ENCODE results near the gene MCTP2. TPM values are rescaled to one million over a fixed set of nuclear protein-coding genes. Genes with fewer than 3 reads are reported as not detected.

Gene MCTP2
- total and polyA plus RNA-seq, 9 donors = 0.33 to 1.7 (median 0.61) TPM

DNA sequence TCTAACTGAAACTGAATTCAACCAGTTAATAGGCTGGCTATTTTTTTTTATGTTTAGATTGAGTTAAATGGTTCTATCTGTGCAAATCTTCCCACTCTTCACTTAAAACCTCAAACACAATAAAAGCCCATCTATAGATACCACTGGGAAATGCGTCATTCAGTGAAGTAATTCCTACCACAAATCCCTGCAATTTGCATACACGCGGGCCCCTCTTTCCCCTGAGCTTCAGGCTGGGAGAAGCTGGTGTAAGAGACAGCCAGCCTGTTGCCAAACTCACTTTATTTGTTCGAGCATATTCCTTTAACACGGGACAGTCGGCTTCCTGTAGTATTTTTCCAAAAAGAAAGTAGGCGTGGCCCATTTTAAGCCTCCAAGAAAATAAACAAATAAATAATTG, 26.0 kb upstream of the MCTP2 start:
- Histone ChIP-seq H3K27me3 (ENCODE audit: control insufficient read depth, insufficient read depth, low read length) (no peaks in the 10 kb centered on the region), H3K4me1 (ENCODE audit: control insufficient read depth, insufficient read depth, low read length) (no peaks in the 10 kb centered on the region), H3K4me3 (ENCODE audit: low read length) (no peak overlapping the region), H3K9me3 (replicated peaks; ENCODE audit: control insufficient read depth, low read depth, low read length) (no peaks in the 10 kb centered on the region), H3K36me3 (ENCODE audit: control insufficient read depth, insufficient read depth, low read length) (no peaks in the 10 kb centered on the region), H3K27ac (ENCODE audit: low read length) (no peak overlapping the region)
- WGBS (ENCODE audit: insufficient coverage) = no CpG with 5 or more reads among the region's 7 CpGs
- DNase-seq = peak; percentile 22

- Histone ChIP-seq H3K36me3 (ENCODE audit: control insufficient read depth, insufficient read depth, low read length) (no peaks in the 10 kb centered on the region), H3K27me3 (ENCODE audit: control insufficient read depth, insufficient read depth, low read length) (no peaks in the 10 kb centered on the region), H3K4me3 (ENCODE audit: low read length) (no peak overlapping the region), H3K4me1 (ENCODE audit: control insufficient read depth, insufficient read depth, low read length) (no peaks in the 10 kb centered on the region), H3K9me3 (replicated peaks; ENCODE audit: control insufficient read depth, low read depth, low read length) (no peaks in the 10 kb centered on the region), H3K27ac (ENCODE audit: low read length) (no peak overlapping the region)
- WGBS (ENCODE audit: insufficient coverage) = 84% methylated on average over 3 of the region's 11 CpGs
- peak; percentile 25 for DNase-seq
Observed at GRCh38 chr15:94206463-94207167, 24.7 kb upstream of the MCTP2 start.

- H3K27me3 ChIP-seq (ENCODE audit: control insufficient read depth, insufficient read depth, low read length) = no peaks in the 10 kb centered on the region
- no peak overlapping the region for H3K27ac ChIP-seq (ENCODE audit: low read length)
- DNase-seq = no peak
- 60% methylated on average over 2 of the region's 5 CpGs for WGBS (ENCODE audit: insufficient coverage)
- H3K36me3 ChIP-seq (ENCODE audit: control insufficient read depth, insufficient read depth, low read length) = no peaks in the 10 kb centered on the region
- H3K4me3 ChIP-seq (ENCODE audit: low read length) = no peak overlapping the region
- no peaks in the 10 kb centered on the region for H3K9me3 ChIP-seq (replicated peaks; ENCODE audit: control insufficient read depth, low read depth, low read length)
- no peaks in the 10 kb centered on the region for H3K4me1 ChIP-seq (ENCODE audit: control insufficient read depth, insufficient read depth, low read length)
Observed at GRCh38 chr15:94212291-94212690, 19.1 kb upstream of the MCTP2 start.

DNA sequence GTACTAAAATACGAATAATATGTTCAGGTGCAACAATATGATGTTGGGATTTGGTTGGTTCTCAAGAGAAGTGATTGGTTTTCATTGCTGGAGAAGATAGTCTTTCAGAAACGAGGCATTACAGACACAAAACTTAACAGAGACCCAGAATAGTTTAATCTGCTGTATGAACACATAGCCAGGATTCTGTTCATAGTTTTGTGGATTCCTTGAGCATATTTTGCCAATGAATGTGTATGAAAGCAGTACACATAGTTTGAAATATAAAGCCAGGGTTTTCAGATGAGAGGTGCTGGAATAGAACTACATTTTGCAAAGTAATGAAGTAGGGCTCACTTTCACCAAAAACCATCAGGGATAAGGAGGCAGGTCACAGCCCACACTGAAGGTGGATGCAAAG, 5.7 kb upstream of the MCTP2 start:
- H3K9me3 ChIP-seq (replicated peaks; ENCODE audit: control insufficient read depth, low read depth, low read length) = no peaks in the 10 kb centered on the region
- H3K36me3 ChIP-seq (ENCODE audit: control insufficient read depth, insufficient read depth, low read length) = no peaks in the 10 kb centered on the region
- peaks cover 6% of the 10 kb centered on the region for H3K27me3 ChIP-seq (ENCODE audit: control insufficient read depth, insufficient read depth, low read length)
- H3K4me3 ChIP-seq (ENCODE audit: low read length) = no peak overlapping the region
- H3K27ac ChIP-seq (ENCODE audit: low read length) = no peak overlapping the region
- no peaks in the 10 kb centered on the region for H3K4me1 ChIP-seq (ENCODE audit: control insufficient read depth, insufficient read depth, low read length)
- no peak for DNase-seq
- WGBS (ENCODE audit: insufficient coverage) = no CpG with 5 or more reads among the region's 2 CpGs

GRCh38 chr15:94228611-94229010, 2.8 kb upstream of the MCTP2 start:
- H3K27ac ChIP-seq (ENCODE audit: low read length) = no peak overlapping the region
- no peak for DNase-seq
- H3K4me1 ChIP-seq (ENCODE audit: control insufficient read depth, insufficient read depth, low read length) = peaks cover 6% of the 10 kb centered on the region
- no peaks in the 10 kb centered on the region for H3K9me3 ChIP-seq (replicated peaks; ENCODE audit: control insufficient read depth, low read depth, low read length)
- H3K4me3 ChIP-seq (ENCODE audit: low read length) = no peak overlapping the region
- WGBS (ENCODE audit: insufficient coverage) = 85% methylated on average over 2 of the region's 2 CpGs
- H3K27me3 ChIP-seq (ENCODE audit: control insufficient read depth, insufficient read depth, low read length) = peaks cover 27% of the 10 kb centered on the region
- no peaks in the 10 kb centered on the region for H3K36me3 ChIP-seq (ENCODE audit: control insufficient read depth, insufficient read depth, low read length)

GRCh38 chr15:94229591-94230369, 1.6 kb upstream of the MCTP2 start:
- peaks cover 6% of the 10 kb centered on the region for H3K4me1 ChIP-seq (ENCODE audit: control insufficient read depth, insufficient read depth, low read length)
- H3K27ac ChIP-seq (ENCODE audit: low read length) = no peak overlapping the region
- no peak for DNase-seq
- 67% methylated on average over 2 of the region's 10 CpGs for WGBS (ENCODE audit: insufficient coverage)
- H3K4me3 ChIP-seq (ENCODE audit: low read length) = no peak overlapping the region
- no peaks in the 10 kb centered on the region for H3K9me3 ChIP-seq (replicated peaks; ENCODE audit: control insufficient read depth, low read depth, low read length)
- peaks cover 30% of the 10 kb centered on the region for H3K27me3 ChIP-seq (ENCODE audit: control insufficient read depth, insufficient read depth, low read length)
- no peaks in the 10 kb centered on the region for H3K36me3 ChIP-seq (ENCODE audit: control insufficient read depth, insufficient read depth, low read length)

GRCh38 chr15:94230431-94230882, 904 bp upstream of the MCTP2 start:
- H3K27ac ChIP-seq (ENCODE audit: low read length) = no peak overlapping the region
- peaks cover 6% of the 10 kb centered on the region for H3K4me1 ChIP-seq (ENCODE audit: control insufficient read depth, insufficient read depth, low read length)
- H3K27me3 ChIP-seq (ENCODE audit: control insufficient read depth, insufficient read depth, low read length) = peaks cover 30% of the 10 kb centered on the region
- peak overlapping the region; percentile 40 for H3K4me3 ChIP-seq (ENCODE audit: low read length)
- H3K9me3 ChIP-seq (replicated peaks; ENCODE audit: control insufficient read depth, low read depth, low read length) = no peaks in the 10 kb centered on the region
- DNase-seq = peak; percentile 34
- no peaks in the 10 kb centered on the region for H3K36me3 ChIP-seq (ENCODE audit: control insufficient read depth, insufficient read depth, low read length)
- 14% methylated on average over 6 of the region's 11 CpGs for WGBS (ENCODE audit: insufficient coverage)

DNA sequence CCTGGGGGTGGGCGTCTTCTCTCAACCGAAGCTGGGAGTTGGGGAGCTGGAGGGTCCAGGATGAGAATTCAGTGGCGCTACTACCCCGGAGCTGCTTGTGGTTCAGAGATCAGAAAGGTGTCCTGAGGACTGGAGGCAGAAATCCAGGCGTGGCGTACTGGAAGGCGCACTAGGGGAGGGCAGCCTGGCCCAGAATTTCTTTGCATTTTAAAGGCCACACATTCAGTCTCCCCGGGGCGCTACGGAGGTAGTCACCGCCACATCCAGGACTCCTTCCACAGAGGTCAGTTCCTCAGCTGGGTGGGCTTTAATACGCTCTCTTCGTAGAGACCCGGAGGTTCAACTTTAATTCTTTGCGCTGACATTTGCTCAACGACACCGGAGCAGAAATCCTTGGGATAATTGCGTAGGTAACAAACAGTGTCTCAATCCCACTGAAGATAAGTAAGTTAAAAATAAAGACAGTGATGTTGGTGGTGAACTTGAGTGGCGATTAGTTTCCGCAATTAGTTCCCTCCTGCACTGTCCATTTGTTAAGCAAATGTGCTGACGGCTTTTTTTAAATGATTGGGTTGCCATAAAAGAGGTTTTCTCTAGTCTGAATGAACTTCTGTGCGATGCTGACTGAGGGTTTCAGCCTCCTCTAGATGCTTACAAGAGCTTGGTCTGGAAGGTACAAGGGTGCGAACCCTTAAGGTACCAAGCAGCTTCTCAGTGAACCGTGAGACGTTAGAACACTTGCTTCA, 535 bp downstream of the MCTP2 start:
- Histone ChIP-seq H3K9me3 (replicated peaks; ENCODE audit: control insufficient read depth, low read depth, low read length) (no peaks in the 10 kb centered on the region), H3K27ac (ENCODE audit: low read length) (no peak overlapping the region), H3K4me1 (ENCODE audit: control insufficient read depth, insufficient read depth, low read length) (peaks cover 6% of the 10 kb centered on the region), H3K36me3 (ENCODE audit: control insufficient read depth, insufficient read depth, low read length) (no peaks in the 10 kb centered on the region), H3K4me3 (ENCODE audit: low read length) (peak overlapping the region; percentile 40), H3K27me3 (ENCODE audit: control insufficient read depth, insufficient read depth, low read length) (peaks cover 30% of the 10 kb centered on the region)
- WGBS (ENCODE audit: insufficient coverage) = 1% methylated on average over 15 of the region's 25 CpGs
- DNase-seq = no peak

GRCh38 chr15:94233441-94233840, 2.1 kb downstream of the MCTP2 start:
- no CpG with 5 or more reads among the region's 3 CpGs for WGBS (ENCODE audit: insufficient coverage)
- Histone ChIP-seq H3K4me1 (ENCODE audit: control insufficient read depth, insufficient read depth, low read length) (peaks cover 6% of the 10 kb centered on the region), H3K27me3 (ENCODE audit: control insufficient read depth, insufficient read depth, low read length) (peaks cover 30% of the 10 kb centered on the region), H3K9me3 (replicated peaks; ENCODE audit: control insufficient read depth, low read depth, low read length) (no peaks in the 10 kb centered on the region), H3K36me3 (ENCODE audit: control insufficient read depth, insufficient read depth, low read length) (no peaks in the 10 kb centered on the region), H3K27ac (ENCODE audit: low read length) (no peak overlapping the region), H3K4me3 (ENCODE audit: low read length) (no peak overlapping the region)
- no peak for DNase-seq

DNA sequence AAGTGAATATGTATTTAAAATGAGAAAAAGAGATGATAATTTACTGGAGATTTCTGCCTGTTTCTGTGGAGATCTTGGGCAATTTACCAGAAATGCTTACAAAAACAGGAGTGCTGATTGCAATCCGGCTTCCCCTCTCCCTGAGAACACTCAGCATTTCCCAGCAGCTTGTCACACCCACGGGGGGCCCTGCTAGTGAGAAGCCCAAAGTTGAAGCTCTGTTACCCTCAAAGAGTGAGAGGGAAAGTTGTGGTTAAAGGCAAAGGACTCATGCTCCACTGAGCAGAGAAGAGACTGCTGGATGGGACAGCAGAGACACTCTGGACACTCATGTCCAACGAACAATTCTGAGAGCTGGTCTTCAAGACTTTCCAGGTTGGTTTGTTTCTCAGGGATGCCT, 2.9 kb downstream of the MCTP2 start:
- H3K27ac ChIP-seq (ENCODE audit: low read length) = no peak overlapping the region
- no peak overlapping the region for H3K4me3 ChIP-seq (ENCODE audit: low read length)
- H3K36me3 ChIP-seq (ENCODE audit: control insufficient read depth, insufficient read depth, low read length) = no peaks in the 10 kb centered on the region
- H3K4me1 ChIP-seq (ENCODE audit: control insufficient read depth, insufficient read depth, low read length) = peaks cover 6% of the 10 kb centered on the region
- DNase-seq = no peak
- H3K9me3 ChIP-seq (replicated peaks; ENCODE audit: control insufficient read depth, low read depth, low read length) = no peaks in the 10 kb centered on the region
- 17% methylated on average over 1 of the region's 3 CpGs for WGBS (ENCODE audit: insufficient coverage)
- peaks cover 30% of the 10 kb centered on the region for H3K27me3 ChIP-seq (ENCODE audit: control insufficient read depth, insufficient read depth, low read length)

Data from muscle of leg (tissue), 11 donors.